Vagina (tissue), 2 donors: ENCODE results near the gene ISOC1. TPM values are rescaled to one million over a fixed set of nuclear protein-coding genes. Genes with fewer than 3 reads are reported as not detected.

Source experiments
- DNase-seq, 2 donors: peaks; one replicate each; pipeline ENCODE4 v3.0.0-alpha.2; 2017; ENCODE audit errors: extremely low spot score in 2 of 2
- H3K27ac ChIP-seq: fragments of 200-600 bp; sonication (generic); one replicate; pipeline ENCODE4 v1.5.1; 2019
- H3K27me3 ChIP-seq: fragments of 200-600 bp; sonication (generic); one replicate; pipeline ENCODE4 v1.5.1; 2019
- H3K36me3 ChIP-seq, 2 donors: fragments of 200-600 bp; sonication (generic); one replicate each; pipeline ENCODE4 v1.5.1; 2017 to 2019
- H3K4me1 ChIP-seq: fragments of 200-600 bp; sonication (generic); one replicate; pipeline ENCODE4 v1.5.1; 2019
- H3K4me3 ChIP-seq, 2 donors: fragments of 200-600 bp; sonication (generic); 1 replicate in 1 of 2; 2 replicates in 1 of 2; pipeline ENCODE4 v1.5.1; 2016 to 2019
- H3K9me3 ChIP-seq: fragments of 200-600 bp; sonication (generic); one replicate; pipeline ENCODE4 v1.5.1; 2019
- POLR2A ChIP-seq, 2 donors: fragments of 450-650 bp; IDR thresholded peaks; one replicate each; pipeline ENCODE4 v1.6.1; 2017; ENCODE audit warnings: antibody characterized with exemption in 2 of 2, mild to moderate bottlenecking in 2 of 2, moderate library complexity in 2 of 2
- POLR2AphosphoS5 ChIP-seq, 2 donors: sonication (generic); formaldehyde crosslinking; IDR thresholded peaks; one replicate each; pipeline ENCODE4 v1.9.0; 2017; ENCODE audit warnings: antibody characterized with exemption in 2 of 2, mild to moderate bottlenecking in 2 of 2, low read depth in 1 of 2; ENCODE audit not compliant: insufficient read depth in 1 of 2
- intact Hi-C: fragments of 100-400 bp; cut with DNase I; formaldehyde crosslinking; loops from one replicate; pipeline ENCODE4 v1.15.1; 2023
- total RNA-seq: library from RNA; depleted of rRNA; stranded (reverse); fragments of >200 nt; gene quantifications from one replicate; pipeline ENCODE4 v1.2.3, GENCODE V29; 2016
- TF ChIP-seq, protein P1 (sequence below), 3 experiments: fragments of 450-650 bp in 2 of 3; fragments of 200-600 bp in 1 of 3; sonication (generic) in 1 of 3; IDR thresholded peaks; one replicate each; pipeline ENCODE4 v1.5.1; 2017 to 2019; ENCODE audit warnings: antibody characterized with exemption in 3 of 3, mild to moderate bottlenecking in 2 of 3, moderate library complexity in 2 of 3

ISOC1 gene
- total RNA-seq, 1 donor from 2014 or later, result 25.0 TPM

- H3K27ac ChIP-seq, result peak overlapping the region; percentile 58
- peaks cover 52% of the 10 kb centered on the region for H3K4me1 ChIP-seq
These were observed 4.6 kb downstream of the ISOC1 start for GRCh38 chr5:129099184-129099569.

DNA sequence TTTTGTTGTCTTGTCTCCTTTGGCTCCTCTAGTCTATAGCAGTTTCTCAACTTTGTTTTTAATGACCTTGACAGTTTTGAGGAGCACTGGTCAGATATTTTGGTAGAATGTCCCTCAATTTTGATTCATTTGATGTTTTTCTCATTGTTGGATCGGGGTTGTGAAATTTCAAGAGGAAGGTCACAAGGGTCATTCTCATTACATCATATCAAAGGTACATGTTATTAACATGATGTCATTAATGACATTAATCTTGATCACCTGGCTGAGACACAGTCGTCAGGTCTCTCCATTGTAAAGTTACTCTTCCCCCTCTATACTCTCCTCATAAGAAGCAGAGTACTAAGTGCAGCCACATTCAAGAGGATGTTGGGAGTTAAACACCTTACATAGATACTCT is 7.2 kb downstream of the ISOC1 start:
- Histone ChIP-seq H3K4me3 (no peak overlapping the region), H3K27ac (no peak overlapping the region), H3K36me3 (peaks cover 0 to 5% of the 10 kb centered on the region in 2 donors), H3K4me1 (peaks cover 37% of the 10 kb centered on the region), H3K27me3 (no peaks in the 10 kb centered on the region), H3K9me3 (no peaks in the 10 kb centered on the region)
- no peak for DNase-seq
- intact Hi-C loops, result no loop called here
- TF ChIP-seq POLR2AphosphoS5 (IDR thresholded peaks at IDR 0.05; ENCODE audit: insufficient read depth in 1 of 2, low read depth in 1 of 2) (no peak), POLR2A (IDR thresholded peaks at IDR 0.05) (no peak)
- TF ChIP-seq, protein P1, sequence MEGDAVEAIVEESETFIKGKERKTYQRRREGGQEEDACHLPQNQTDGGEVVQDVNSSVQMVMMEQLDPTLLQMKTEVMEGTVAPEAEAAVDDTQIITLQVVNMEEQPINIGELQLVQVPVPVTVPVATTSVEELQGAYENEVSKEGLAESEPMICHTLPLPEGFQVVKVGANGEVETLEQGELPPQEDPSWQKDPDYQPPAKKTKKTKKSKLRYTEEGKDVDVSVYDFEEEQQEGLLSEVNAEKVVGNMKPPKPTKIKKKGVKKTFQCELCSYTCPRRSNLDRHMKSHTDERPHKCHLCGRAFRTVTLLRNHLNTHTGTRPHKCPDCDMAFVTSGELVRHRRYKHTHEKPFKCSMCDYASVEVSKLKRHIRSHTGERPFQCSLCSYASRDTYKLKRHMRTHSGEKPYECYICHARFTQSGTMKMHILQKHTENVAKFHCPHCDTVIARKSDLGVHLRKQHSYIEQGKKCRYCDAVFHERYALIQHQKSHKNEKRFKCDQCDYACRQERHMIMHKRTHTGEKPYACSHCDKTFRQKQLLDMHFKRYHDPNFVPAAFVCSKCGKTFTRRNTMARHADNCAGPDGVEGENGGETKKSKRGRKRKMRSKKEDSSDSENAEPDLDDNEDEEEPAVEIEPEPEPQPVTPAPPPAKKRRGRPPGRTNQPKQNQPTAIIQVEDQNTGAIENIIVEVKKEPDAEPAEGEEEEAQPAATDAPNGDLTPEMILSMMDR (IDR thresholded peaks at IDR 0.05), result no peak

More at GRCh38 chr5:129099184-129099569, 4.6 kb downstream of the ISOC1 start:
- no peak for TF ChIP-seq POLR2A (IDR thresholded peaks at IDR 0.05)
- TF ChIP-seq, protein P1 (IDR thresholded peaks at IDR 0.05), result no peak
- TF ChIP-seq POLR2AphosphoS5 (IDR thresholded peaks at IDR 0.05; ENCODE audit: insufficient read depth in 1 of 2, low read depth in 1 of 2), result no peak
- Histone ChIP-seq H3K4me3 (no peak overlapping the region), H3K9me3 (no peaks in the 10 kb centered on the region), H3K36me3 (no peaks in the 10 kb centered on the region), H3K27me3 (no peaks in the 10 kb centered on the region)
- intact Hi-C loops, result no loop called here
- no peak for DNase-seq

DNA sequence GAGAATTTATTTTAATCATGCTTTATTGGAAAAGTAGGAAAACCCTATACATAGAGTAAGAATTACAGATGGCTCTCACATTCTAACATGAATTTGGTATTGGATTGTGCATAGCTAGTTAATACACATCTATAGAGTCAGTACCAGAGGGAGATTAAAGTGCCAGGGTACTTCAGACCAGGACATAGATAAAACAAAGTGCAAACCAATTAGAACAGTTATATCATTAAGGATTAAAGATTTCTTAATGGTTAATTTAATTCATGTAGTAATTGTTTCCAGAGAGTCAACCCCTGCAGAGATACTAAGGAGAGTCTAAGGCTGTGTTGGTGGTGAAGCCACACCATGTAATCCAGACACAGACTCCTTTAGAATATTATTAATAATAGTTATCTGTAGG is 8.8 kb downstream of the ISOC1 start:
- H3K9me3 ChIP-seq, result no peaks in the 10 kb centered on the region
- DNase-seq, result no peak
- H3K36me3 ChIP-seq, result peaks cover 0 to 11% of the 10 kb centered on the region in 2 donors
- peaks cover 24% of the 10 kb centered on the region for H3K4me1 ChIP-seq
- no peaks in the 10 kb centered on the region for H3K27me3 ChIP-seq
- H3K27ac ChIP-seq, result no peak overlapping the region
- intact Hi-C loops, result no loop called here
- no peak overlapping the region for H3K4me3 ChIP-seq
- TF ChIP-seq, protein P1 (IDR thresholded peaks at IDR 0.05), result no peak
- TF ChIP-seq POLR2AphosphoS5 (IDR thresholded peaks at IDR 0.05; ENCODE audit: insufficient read depth in 1 of 2, low read depth in 1 of 2) (no peak), POLR2A (IDR thresholded peaks at IDR 0.05) (no peak)

GRCh38 chr5:129104915-129105455 is 10.4 kb downstream of the ISOC1 start:
- intact Hi-C loops, result no loop called here
- Histone ChIP-seq H3K9me3 (no peaks in the 10 kb centered on the region), H3K36me3 (peaks cover 0 to 11% of the 10 kb centered on the region in 2 donors), H3K27me3 (no peaks in the 10 kb centered on the region), H3K4me3 (no peak overlapping the region), H3K27ac (no peak overlapping the region), H3K4me1 (peaks cover 9% of the 10 kb centered on the region)
- TF ChIP-seq POLR2AphosphoS5 (IDR thresholded peaks at IDR 0.05; ENCODE audit: insufficient read depth in 1 of 2, low read depth in 1 of 2) (no peak), POLR2A (IDR thresholded peaks at IDR 0.05) (no peak)
- TF ChIP-seq, protein P1 (IDR thresholded peaks at IDR 0.05), result no peak
- no peak for DNase-seq

DNA sequence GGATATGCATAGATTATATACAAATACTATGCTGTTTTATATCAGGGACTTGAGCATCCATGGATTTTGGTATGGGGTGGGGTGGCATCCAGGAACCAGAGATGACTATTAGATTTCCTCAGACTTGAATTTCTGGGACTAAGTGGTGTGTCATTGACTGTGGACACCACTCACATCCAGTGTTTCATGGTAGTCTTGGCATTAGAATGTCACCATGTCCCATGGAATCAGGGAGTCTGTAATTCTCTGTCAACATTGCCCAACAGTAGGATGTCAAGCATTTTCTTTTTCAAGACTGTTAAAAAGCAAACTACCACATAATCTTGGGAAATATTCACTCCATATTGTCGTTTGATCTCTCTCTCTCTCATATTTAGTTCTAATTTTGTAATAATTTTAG is 13.1 kb downstream of the ISOC1 start:
- DNase-seq, result no peak
- H3K36me3 ChIP-seq, result peaks cover 0 to 11% of the 10 kb centered on the region in 2 donors
- TF ChIP-seq POLR2A (IDR thresholded peaks at IDR 0.05) (no peak), POLR2AphosphoS5 (IDR thresholded peaks at IDR 0.05; ENCODE audit: insufficient read depth in 1 of 2, low read depth in 1 of 2) (no peak)
- TF ChIP-seq, protein P1 (IDR thresholded peaks at IDR 0.05), result no peak
- H3K27ac ChIP-seq, result no peak overlapping the region
- no peak overlapping the region for H3K4me3 ChIP-seq
- no peaks in the 10 kb centered on the region for H3K27me3 ChIP-seq
- H3K9me3 ChIP-seq, result no peaks in the 10 kb centered on the region
- peaks cover 18% of the 10 kb centered on the region for H3K4me1 ChIP-seq
- intact Hi-C loops, result no loop called here
